ENCODE data around the gene NEDD8.

GRCh38 chr14:24238123-24238522 lies 6.0 kb upstream of the NEDD8 start:
- TF ChIP-seq CTCF (IDR thresholded peaks at IDR 0.05; ENCODE audit: insufficient read depth, low read length, poor library complexity, severe bottlenecking) (no peak), EZH2phosphoT487 (conservative IDR thresholded peaks at IDR 0.05; ENCODE audit: low read length) (no peak)

Data from SU-DHL-6 (cell line).